A673 (cell line): Measurements from ENCODE around the gene AOX1. TPM values are rescaled to one million over a fixed set of nuclear protein-coding genes. Genes with fewer than 3 reads are reported as not detected.

Experiments used
- BruUV-seq: library from RNA; stranded (reverse); fragments of 400-500 nt; replicated peaks from 2 replicates; lab custom pipeline; 2021; lab: Mats Ljungman, UMichigan
- CTCF ChIA-PET: fragments of 300-600 bp; sonication (Branson Sonifier 250); formaldehyde crosslinking; loops from one replicate; lab custom pipeline; 2022; ENCODE audit warnings: antibody characterized with exemption; lab: Charles Lee
- POLR2A ChIA-PET: fragments of 300-600 bp; sonication (Branson Sonifier 250); formaldehyde crosslinking; loops from one replicate; lab custom pipeline; 2022; ENCODE audit warnings: antibody characterized with exemption; ENCODE audit not compliant: low non-redundant PET; lab: Charles Lee
- DNase-seq: peaks from one replicate; pipeline ENCODE4 v3.0.0-alpha.2; 2015; ENCODE audit warnings: low spot score
- H3K27ac ChIP-seq: fragments of 200-600 bp; sonication (generic); 2 replicates; pipeline ENCODE4 v1.5.1; 2016; ENCODE audit warnings: mixed run types, low read depth, mild to moderate bottlenecking, mixed read lengths, antibody characterized with exemption, low read length; ENCODE audit not compliant: poor library complexity, severe bottlenecking
- H3K27me3 ChIP-seq: fragments of 200-600 bp; sonication (generic); replicated peaks from 2 replicates; pipeline ENCODE4 v1.6.1; 2017; ENCODE audit warnings: mixed run types, low read depth, mild to moderate bottlenecking, mixed read lengths, antibody characterized with exemption, low read length; ENCODE audit not compliant: insufficient read depth, poor library complexity
- H3K36me3 ChIP-seq: fragments of 200-600 bp; sonication (generic); 2 replicates; pipeline ENCODE4 v1.6.1; 2016; ENCODE audit warnings: mixed run types, mild to moderate bottlenecking, mixed read lengths, antibody characterized with exemption, low read length; ENCODE audit not compliant: insufficient read depth, poor library complexity, severe bottlenecking
- H3K4me1 ChIP-seq: fragments of 200-600 bp; sonication (generic); 2 replicates; pipeline ENCODE4 v1.6.1; 2017; ENCODE audit warnings: mixed run types, mild to moderate bottlenecking, mixed read lengths, antibody characterized with exemption, low read length; ENCODE audit not compliant: insufficient read depth, poor library complexity, severe bottlenecking
- H3K4me3 ChIP-seq: fragments of 200-600 bp; sonication (generic); 2 replicates; pipeline ENCODE4 v1.5.1; 2016; ENCODE audit warnings: low read depth, mixed run types, mild to moderate bottlenecking, mixed read lengths, low read length; ENCODE audit not compliant: poor library complexity, severe bottlenecking
- H3K9me3 ChIP-seq: fragments of 200-600 bp; sonication (generic); 2 replicates; pipeline ENCODE4 v1.6.1; 2016; ENCODE audit warnings: mixed run types, low read depth, mild to moderate bottlenecking, mixed read lengths, antibody characterized with exemption, low read length; ENCODE audit not compliant: poor library complexity, severe bottlenecking
- CTCF ChIP-seq: fragments of 300-800, 200-600 bp; sonication (generic); conservative IDR thresholded peaks from 2 replicates; pipeline ENCODE4 v1.5.1; 2017; ENCODE audit warnings: low read depth, mild to moderate bottlenecking, antibody characterized with exemption, low read length, moderate library complexity, mixed read lengths
- EZH2 ChIP-seq: fragments of 200-600 bp; sonication (generic); IDR thresholded peaks from 2 replicates; pipeline ENCODE4 v1.6.1; 2017; ENCODE audit warnings: borderline replicate concordance, low read depth, mild to moderate bottlenecking, mixed read lengths, antibody characterized with exemption, low read length; ENCODE audit not compliant: poor library complexity, severe bottlenecking
- intact Hi-C: fragments of 100-400 bp; cut with micrococcal nuclease; formaldehyde crosslinking; loops from one replicate; pipeline ENCODE4 v1.10.0; 2022; ENCODE audit not compliant: unreplicated experiment
- total RNA-seq: library from RNA; stranded (reverse); gene quantifications from 2 replicates; pipeline ENCODE4 v1.2.3, GENCODE V29; 2021

Gene AOX1
- total RNA-seq, 1 experiment from 2014 or later, result 3.1 TPM

GRCh38 chr2:200650195-200650594 lies 64.4 kb downstream of the AOX1 start:
- Histone ChIP-seq H3K36me3 (no peaks in the 10 kb centered on the region), H3K9me3 (no peaks in the 10 kb centered on the region), H3K27ac (no peak overlapping the region), H3K27me3 (no peaks in the 10 kb centered on the region), H3K4me1 (no peaks in the 10 kb centered on the region), H3K4me3 (no peak overlapping the region)
- DNase-seq, result no peak
- no peak for TF ChIP-seq EZH2
- TF ChIP-seq CTCF, result no peak
- ChIA-PET CTCF (no interaction called here), POLR2A (no interaction called here)
- intact Hi-C loops, result no loop called here
- no TSS peak for BruUV-seq

GRCh38 chr2:200652158-200652557 lies 66.3 kb downstream of the AOX1 start:
- BruUV-seq, result no TSS peak
- Histone ChIP-seq H3K4me1 (no peaks in the 10 kb centered on the region), H3K27ac (no peak overlapping the region), H3K27me3 (no peaks in the 10 kb centered on the region), H3K9me3 (no peaks in the 10 kb centered on the region), H3K4me3 (no peak overlapping the region), H3K36me3 (no peaks in the 10 kb centered on the region)
- DNase-seq, result no peak
- intact Hi-C loops, result no loop called here
- ChIA-PET POLR2A (no interaction called here), CTCF (no interaction called here)
- TF ChIP-seq CTCF (no peak), EZH2 (no peak)

DNA sequence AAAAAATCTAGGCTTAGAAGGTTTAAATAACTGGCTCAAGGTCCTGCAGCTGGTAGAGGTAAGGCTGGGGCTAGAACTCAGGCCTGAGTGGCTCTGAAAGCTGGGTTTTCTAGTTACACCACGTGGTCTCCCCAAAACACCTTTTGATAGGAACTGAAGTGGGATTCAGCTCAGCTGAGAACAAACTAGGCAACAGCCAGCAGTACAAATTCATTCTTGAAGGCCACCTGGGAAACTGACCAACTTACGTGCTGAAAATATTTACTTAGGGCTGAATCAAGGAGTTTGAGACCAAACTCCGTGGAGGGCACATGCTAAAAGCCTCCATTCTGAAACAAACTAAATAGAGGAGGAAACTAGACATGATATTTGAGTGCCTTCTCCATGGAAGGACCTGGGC lies 67.2 kb downstream of the AOX1 start:
- no peaks in the 10 kb centered on the region for H3K36me3 ChIP-seq
- CTCF ChIA-PET, result no interaction called here

More for the DNA sequence above, 67.2 kb downstream of the AOX1 start:
- Histone ChIP-seq H3K27me3 (no peaks in the 10 kb centered on the region), H3K4me3 (no peak overlapping the region), H3K9me3 (no peaks in the 10 kb centered on the region), H3K4me1 (no peaks in the 10 kb centered on the region), H3K27ac (no peak overlapping the region)
- DNase-seq, result no peak
- TF ChIP-seq CTCF (no peak), EZH2 (no peak)
- POLR2A ChIA-PET, result no interaction called here
- BruUV-seq, result no TSS peak
- intact Hi-C loops, result no loop called here
